Measurements from ENCODE around the gene SMG9.

GRCh38 chr19:43797118-43797517 lies 42.4 kb upstream of the SMG9 start:
- TF ChIP-seq CTCF (IDR thresholded peaks at IDR 0.05; ENCODE audit: low read depth, low read length, missing input control) = no peak
- TF ChIP-seq JUND (IDR thresholded peaks at IDR 0.05) = no peak
- TF ChIP-seq NR2F2 (IDR thresholded peaks at IDR 0.05) = no peak
- no peak for TF ChIP-seq RXRA (IDR thresholded peaks at IDR 0.05)
- no peak for TF ChIP-seq MAX (IDR thresholded peaks at IDR 0.05)
- TF ChIP-seq RAD21 (IDR thresholded peaks at IDR 0.05) = no peak
